HG02798 (cell line): ENCODE data around the gene JPH3.
A peak's percentile ranks its signal among the peaks of the same experiment; 100 is the strongest.

Experiments
- ATAC-seq: cut with Tn5 transposase; IDR thresholded peaks from one replicate; pipeline ENCODE4 v1.9.1; 2021; ENCODE audit warnings: mild to moderate bottlenecking; ENCODE audit not compliant: unreplicated experiment, poor library complexity

The JPH3 gene

GRCh38 chr16:87691686-87692079 lies 89.4 kb downstream of the JPH3 start:
- no peak for ATAC-seq

DNA sequence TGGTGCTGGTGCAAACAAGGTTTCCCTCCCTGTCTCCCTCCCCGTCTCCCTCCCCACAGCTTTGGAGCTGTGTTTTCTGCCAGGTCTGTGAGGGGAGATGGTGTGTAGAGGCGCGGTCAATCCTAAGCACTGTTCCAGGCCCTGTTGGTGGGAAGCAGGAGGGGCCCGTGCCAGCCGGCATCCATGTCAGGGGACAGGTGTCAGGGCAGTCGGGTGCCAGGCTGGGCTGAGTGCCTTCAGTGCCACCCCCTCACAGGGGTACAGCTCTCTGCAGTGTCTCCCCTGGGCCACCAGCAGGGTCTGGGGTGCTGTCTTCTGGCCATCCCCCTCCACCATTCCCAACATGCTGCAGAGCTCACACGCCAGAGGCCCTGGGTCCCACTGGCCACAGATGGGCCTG lies 89.9 kb downstream of the JPH3 start:
- ATAC-seq = no peak

GRCh38 chr16:87692756-87693155 lies 90.4 kb downstream of the JPH3 start:
- ATAC-seq = no peak

- no peak for ATAC-seq
Measured at GRCh38 chr16:87693827-87694226, 91.5 kb downstream of the JPH3 start.

DNA sequence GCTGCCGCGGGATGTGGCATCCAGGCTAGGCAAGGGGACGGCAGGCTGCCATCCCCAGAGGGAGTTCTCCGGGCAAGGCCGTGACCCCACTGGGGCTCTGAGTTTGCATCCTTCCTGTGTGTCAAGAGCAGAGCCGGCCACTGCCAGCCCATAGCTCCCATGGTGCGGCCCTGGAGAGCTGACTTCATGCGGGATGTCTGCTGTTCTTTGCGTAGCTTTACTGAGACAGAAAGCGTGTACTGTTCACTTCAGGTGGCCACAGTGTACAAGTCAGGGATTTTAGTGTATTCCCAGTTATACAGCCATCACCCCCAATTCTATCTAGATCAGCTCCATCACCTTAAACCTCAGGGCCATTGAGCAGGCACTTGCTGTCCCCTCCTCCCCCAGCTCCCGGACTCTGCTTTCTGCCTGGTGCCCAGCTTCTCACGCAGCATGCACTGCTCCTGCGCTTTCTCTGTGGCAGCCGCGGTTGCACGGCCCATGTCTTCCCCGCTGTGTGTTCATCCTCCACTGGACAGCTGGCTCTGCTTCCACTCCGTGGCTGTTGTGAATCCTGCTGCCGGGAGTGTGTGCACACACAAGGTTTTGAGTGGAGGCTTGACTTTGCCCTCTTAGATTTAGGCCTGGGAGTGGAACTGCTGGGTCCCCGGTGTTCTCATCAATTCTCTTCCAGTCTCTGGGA lies 92.3 kb downstream of the JPH3 start:
- no peak for ATAC-seq

GRCh38 chr16:87695534-87695933 lies 93.2 kb downstream of the JPH3 start:
- ATAC-seq = no peak

- no peak for ATAC-seq
Measured at GRCh38 chr16:87696726-87697125, 94.4 kb downstream of the JPH3 start.

DNA sequence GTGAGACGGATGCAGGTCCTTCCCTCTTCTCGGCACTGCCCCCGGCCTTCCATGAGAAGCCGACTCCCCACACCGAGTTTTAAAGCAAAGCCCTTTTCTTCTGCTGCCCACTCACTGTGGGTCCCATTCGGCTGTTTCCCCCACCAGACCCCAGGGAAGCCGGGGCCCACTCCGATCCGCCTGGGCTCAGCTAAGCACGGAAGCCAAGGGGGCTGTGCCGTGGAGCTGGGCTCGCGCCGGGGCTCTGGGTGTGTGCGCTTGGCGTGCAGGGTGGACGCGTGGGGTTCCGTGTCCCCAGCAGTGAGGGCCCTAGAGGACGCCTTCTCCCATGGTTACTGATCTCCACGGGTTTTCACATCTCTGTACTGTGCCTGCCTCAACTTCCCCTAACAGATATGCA lies 94.9 kb downstream of the JPH3 start:
- no peak for ATAC-seq

DNA sequence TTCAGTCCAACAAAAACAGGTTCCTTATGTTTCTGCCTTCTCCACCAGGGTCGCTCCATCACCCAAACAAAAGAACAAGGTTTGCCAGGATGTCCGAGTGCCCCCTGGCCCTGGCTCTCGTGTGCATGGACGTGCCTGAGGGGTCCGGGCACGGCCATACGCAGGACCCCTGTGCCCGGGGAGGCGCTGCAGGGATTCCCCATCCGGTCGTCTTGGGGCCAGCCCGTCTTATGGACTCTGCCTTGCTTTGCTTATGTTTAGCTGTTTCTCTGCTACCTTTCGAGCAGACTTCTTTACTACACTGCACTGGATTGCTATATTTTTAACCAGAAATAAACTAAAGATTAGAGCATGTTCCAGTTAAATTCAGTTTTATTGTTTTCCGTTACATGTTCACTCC lies 95.5 kb downstream of the JPH3 start:
- no peak for ATAC-seq

DNA sequence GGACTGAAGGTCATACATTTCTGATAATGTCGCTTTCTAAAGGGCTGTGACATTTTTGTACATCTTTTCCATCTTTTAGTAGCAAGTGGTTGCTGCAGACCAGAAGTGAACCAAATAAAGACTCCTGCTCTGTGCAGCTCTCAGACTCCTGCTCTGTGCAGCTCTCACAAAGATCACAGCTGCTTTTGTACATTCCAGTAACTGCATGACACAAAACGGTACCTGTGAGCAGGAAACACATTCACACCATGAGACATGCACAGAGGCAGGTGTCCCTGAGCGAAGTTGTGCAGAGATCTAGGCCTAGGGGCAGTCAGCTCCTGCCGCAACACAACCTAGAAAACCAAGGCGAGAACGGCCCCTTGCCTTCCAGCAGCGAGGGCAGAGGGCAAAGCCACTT lies 95.9 kb downstream of the JPH3 start:
- peak; percentile 34 for ATAC-seq

DNA sequence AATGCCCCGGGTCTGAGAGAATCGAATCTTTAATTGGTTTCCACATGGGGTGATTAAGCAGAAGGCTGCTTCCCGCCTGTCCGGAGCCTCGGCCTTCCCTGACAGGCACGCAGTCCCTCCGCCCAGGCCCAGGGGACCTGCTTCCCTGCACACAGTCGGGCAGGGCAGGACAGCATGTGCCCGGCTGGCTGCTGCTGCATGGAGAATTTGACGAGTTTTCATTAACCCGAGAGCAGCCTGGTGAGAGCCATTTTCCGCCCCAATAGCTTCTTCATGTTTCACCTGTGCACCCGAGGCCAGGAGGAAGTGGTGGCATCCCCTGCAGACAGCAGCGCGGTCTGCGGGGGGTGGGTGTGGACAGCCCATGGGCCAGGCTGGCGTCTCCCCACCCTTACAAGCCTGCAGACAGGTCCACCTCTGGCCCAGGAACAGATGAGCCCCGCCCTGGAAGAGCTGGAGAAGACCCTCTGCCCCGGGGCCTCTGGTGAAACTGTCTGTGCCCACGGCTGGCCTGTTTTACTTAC lies 96.4 kb downstream of the JPH3 start:
- no peak for ATAC-seq

- no peak for ATAC-seq
Measured at GRCh38 chr16:87700406-87701077, 98.2 kb downstream of the JPH3 start.

GRCh38 chr16:87701078-87701460 lies 98.8 kb downstream of the JPH3 start:
- ATAC-seq = no peak

DNA sequence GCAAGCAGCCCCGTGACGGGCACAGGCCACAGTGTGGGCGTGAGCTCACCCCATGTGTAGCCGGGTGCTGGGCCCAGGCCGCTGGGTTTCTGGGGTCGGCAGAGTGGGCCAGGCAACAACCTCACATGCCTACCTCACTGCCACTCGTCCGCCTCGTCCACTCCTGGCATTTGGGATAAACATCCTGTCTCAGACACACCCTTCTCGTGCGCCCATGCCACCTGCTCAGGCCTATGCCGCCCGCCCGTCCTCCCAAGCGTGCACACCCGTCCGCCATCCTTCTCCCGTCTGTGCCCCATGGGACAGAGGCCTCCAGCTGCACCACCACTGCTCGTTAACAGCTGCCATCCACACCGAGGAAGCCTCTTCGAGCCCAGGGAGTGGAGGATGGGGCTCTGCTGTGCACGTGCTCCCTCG lies 99.2 kb downstream of the JPH3 start:
- no peak for ATAC-seq

DNA sequence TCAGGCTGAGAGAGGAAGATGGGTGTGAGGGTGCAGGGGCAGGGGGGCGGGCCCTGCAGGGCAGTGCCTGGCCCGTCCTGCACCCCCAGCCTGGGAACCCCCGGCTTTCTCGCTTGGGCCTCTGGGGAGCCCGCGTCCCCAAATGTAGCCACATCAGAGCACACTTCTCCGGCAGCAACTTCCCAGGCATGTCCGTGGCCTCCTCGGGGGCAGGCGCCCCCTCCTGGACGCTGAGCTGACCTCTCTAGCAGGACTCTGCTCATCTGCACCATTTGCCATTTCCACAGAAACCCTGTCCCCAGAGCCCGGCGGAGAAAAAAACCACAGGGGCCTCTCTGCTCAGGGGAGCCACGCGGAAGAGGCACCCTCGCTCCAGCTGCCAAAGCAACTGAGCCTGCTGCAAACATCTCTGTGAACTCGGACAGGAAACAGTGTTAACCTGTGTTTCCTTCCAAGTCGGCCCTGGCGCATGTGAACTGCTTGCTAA lies 100.1 kb downstream of the JPH3 start:
- peak; percentile 55 for ATAC-seq

GRCh38 chr16:87703071-87703470 lies 100.8 kb downstream of the JPH3 start:
- ATAC-seq = no peak

- no peak for ATAC-seq
Measured at GRCh38 chr16:87703835-87704375, 101.6 kb downstream of the JPH3 start.

DNA sequence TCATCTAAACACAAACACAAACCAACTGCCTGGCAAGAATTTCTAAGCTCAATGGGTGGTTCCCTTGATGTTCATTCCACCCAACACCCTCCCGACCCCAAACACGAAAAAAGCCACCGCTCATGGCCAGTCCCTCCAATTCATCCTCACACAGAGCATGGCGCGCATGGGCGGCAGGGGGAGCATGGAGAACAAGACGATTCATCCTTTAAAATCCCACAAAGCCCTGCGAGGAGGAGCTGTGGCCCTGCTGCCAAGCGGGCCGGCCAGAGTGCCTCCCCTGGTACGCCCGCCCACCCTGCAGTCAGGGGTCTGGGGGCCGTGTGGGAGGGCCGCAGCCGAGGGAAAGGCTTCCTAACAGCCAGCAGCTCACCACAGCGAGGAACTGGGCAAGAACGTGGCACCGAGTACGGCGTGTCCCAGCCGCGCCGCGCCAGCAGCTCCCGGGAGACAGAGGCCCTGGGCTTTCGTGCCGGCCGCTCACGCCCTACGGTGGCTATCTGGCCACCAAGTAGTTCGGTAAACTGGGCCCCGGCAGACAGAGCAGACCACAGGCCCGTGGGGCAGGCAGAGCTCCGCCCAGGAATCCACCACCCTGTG lies 102.5 kb downstream of the JPH3 start:
- ATAC-seq = no peak

DNA sequence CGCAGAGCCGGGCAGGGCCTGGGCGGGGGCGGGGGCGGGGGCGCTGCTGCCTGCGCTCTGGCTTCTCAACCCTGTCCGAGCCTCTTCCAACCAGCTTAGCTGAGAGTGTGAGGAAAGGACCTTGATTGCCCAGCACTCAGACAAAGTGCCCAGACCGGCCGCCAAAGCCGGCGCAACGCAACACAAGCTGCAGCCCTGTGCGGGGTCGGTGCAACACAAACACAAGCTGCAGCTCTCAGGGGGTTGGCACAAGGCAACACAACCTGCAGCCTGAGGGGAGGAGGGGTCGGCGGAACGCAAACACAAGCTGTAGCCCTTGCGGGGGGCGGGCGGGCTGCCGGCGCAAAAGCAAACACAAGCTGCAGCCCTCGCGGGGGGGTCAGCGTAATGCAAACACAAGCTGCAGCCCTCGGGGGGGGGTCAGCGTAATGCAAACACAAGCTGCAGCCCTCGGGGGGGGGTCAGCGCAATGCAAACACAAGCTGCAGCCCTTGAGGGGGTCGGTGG lies 103.5 kb downstream of the JPH3 start:
- no peak for ATAC-seq

DNA sequence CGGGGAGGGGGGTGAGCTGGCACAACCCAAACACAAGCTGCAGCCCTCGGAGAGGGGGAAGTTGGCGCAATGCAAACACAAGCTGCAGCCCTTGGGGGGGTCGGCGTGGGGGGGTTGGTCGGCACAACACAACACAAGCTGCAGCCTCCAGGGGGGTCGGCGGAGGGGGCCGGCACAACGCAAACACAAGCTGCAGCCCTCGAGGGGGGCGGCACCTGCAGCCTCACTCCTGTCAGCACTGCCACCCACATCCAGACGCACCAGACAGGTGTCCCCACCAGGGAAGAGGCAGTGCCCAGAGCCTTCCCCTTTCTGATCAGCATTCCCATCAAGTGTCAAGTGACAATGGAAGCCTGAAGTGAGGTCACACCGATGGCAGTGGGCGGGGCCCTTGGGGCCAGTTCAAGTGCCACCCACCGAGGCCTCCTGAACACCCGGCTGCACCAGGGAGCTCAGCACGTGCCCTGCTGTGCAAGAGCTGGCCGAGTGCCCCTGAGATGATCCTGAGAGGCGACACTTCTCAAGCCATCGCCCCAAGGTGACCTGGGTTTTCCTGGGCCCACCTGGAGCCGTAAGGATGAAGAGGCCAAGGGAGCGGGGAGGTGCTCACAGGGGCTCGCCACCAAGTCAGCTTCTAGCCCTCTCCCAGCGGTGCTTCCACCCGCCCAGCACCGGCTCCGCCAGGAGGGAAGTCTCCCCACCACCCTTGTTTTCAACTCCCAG lies 104.1 kb downstream of the JPH3 start:
- ATAC-seq = no peak
